K562 (cell line): ENCODE data around the gene DEFB113. TPM values are rescaled to one million over a fixed set of nuclear protein-coding genes. Genes with fewer than 3 reads are reported as not detected.

Experiments used
- BCLAF1 ChIP-seq, 2 experiments: fragments of 450-650 bp in 1 of 2; IDR thresholded peaks; 2 replicates each; pipeline ENCODE4 v1.6.1; 2011 to 2017; ENCODE audit warnings: low read depth in 2 of 2, antibody characterized with exemption in 1 of 2, borderline replicate concordance in 1 of 2, low read length in 1 of 2, mild to moderate bottlenecking in 1 of 2, mixed read lengths in 1 of 2; ENCODE audit not compliant: control insufficient read depth in 1 of 2
- GABPB1 ChIP-seq: sonication (generic); formaldehyde crosslinking; IDR thresholded peaks from 2 replicates; pipeline ENCODE4 v1.8.0; 2022; ENCODE audit warnings: mild to moderate bottlenecking, missing genetic modification reagents
- HNRNPLL ChIP-seq: fragments of 200-400 bp; formaldehyde crosslinking; IDR thresholded peaks from 2 replicates; pipeline ENCODE4 v1.6.1; 2017; ENCODE audit warnings: low read length, low read depth, mild to moderate bottlenecking; ENCODE audit not compliant: poor library complexity, severe bottlenecking
- KLF16 ChIP-seq: IDR thresholded peaks from 2 replicates; pipeline ENCODE4 v1.6.1; 2016; ENCODE audit warnings: antibody characterized with exemption
- MTF1 ChIP-seq: fragments of 250-450 bp; sonication (Bioruptor Pico); IDR thresholded peaks from 2 replicates; pipeline ENCODE4 v1.9.0; 2021; ENCODE audit warnings: moderate library complexity, mild to moderate bottlenecking, inconsistent platforms, borderline replicate concordance
- PRMT5 ChIP-seq: sonication (generic); formaldehyde crosslinking; IDR thresholded peaks from 2 replicates; pipeline ENCODE4 v1.5.0; 2020; ENCODE audit warnings: missing genetic modification reagents
- SMARCB1 ChIP-seq: IDR thresholded peaks from 2 replicates; pipeline ENCODE4 v1.6.1; 2011; ENCODE audit warnings: improper control_type of control experiment, low read depth; ENCODE audit not compliant: insufficient read length
- SMC3 ChIP-seq: conservative IDR thresholded peaks from 2 replicates; pipeline ENCODE4 v1.6.1; 2011; ENCODE audit warnings: low read depth, low read length, improper control_type of control experiment; ENCODE audit not compliant: insufficient read depth
- SREBF1 ChIP-seq: fragments of 150-350 bp; IDR thresholded peaks from 2 replicates; pipeline ENCODE4 v1.6.1; 2014; ENCODE audit warnings: antibody characterized with exemption, low read depth, low read length, borderline replicate concordance
- TBP ChIP-seq: optimal IDR thresholded peaks from 2 replicates; pipeline ENCODE3; 2011; ENCODE audit warnings: low read depth, low read length, improper control_type of control experiment
- ZBTB7A ChIP-seq: IDR thresholded peaks from 2 replicates; pipeline ENCODE4 v1.6.1; 2011; ENCODE audit warnings: low read depth, mild to moderate bottlenecking, low read length, moderate library complexity, borderline replicate concordance; ENCODE audit not compliant: control insufficient read depth
- ZEB2 ChIP-seq: fragments of 450-650 bp; IDR thresholded peaks from 2 replicates; pipeline ENCODE4 v1.6.1; 2016
- ZFX ChIP-seq: sonication (generic); formaldehyde crosslinking; IDR thresholded peaks from 2 replicates; pipeline ENCODE4 v1.8.0; 2022; ENCODE audit warnings: mild to moderate bottlenecking, missing genetic modification reagents, moderate library complexity
- ZKSCAN8 ChIP-seq: fragments of 200-800 bp; sonication (Bioruptor generic); IDR thresholded peaks from 2 replicates; pipeline ENCODE4 v1.6.1; 2016; ENCODE audit warnings: missing genetic modification characterization, missing compliant biosample characterization
- ZNF212 ChIP-seq: fragments of 450-650 bp; formaldehyde crosslinking; IDR thresholded peaks from 2 replicates; pipeline ENCODE4 v1.4.0; 2020; ENCODE audit warnings: mild to moderate bottlenecking
- polyA plus RNA-seq, 8 experiments: library from polyadenylated mRNA; depleted of rRNA in 4 of 8; stranded (reverse) in 5 of 8; unstranded in 3 of 8; fragments of >200 nt; fragmentation: Nextera tagmentation in 2 of 8; fragmentation: Illumina TruSeq in 1 of 8; extraction: Ambion mirVana in 2 of 8; extraction: Trizol in 1 of 8; gene quantifications; 2 replicates each; pipeline versions ENCODE4 v1.2.1 to v1.2.3, GENCODE V29; 2011 to 2014; ENCODE audit warnings: inconsistent platforms in 1 of 8, missing spikeins in 1 of 8
- total RNA-seq, 7 experiments: library from RNA; depleted of rRNA in 6 of 7; stranded (reverse); fragments of >200 nt in 6 of 7; fragmentation: Illumina TruSeq in 2 of 7; extraction: Trizol in 2 of 7; gene quantifications; 2 replicates each; pipeline versions ENCODE4 v1.2.1 to v1.2.3, GENCODE V29; 2011 to 2021; ENCODE audit warnings: low replicate concordance in 1 of 7
- TF ChIP-seq, protein P1 (sequence below), 2 experiments: fragments of 450-650 bp; formaldehyde crosslinking in 1 of 2; IDR thresholded peaks; 2 replicates each; pipeline versions ENCODE4 v1.4.0 to v1.6.1; 2014 to 2020; ENCODE audit warnings: mild to moderate bottlenecking in 2 of 2, borderline replicate concordance in 1 of 2, low read depth in 1 of 2

The DEFB113 gene
- total and polyA plus RNA-seq, 9 of the 15 experiments (the other 6 are each of a cell fraction or from before 2014, with no cell fraction given): not detected

DNA sequence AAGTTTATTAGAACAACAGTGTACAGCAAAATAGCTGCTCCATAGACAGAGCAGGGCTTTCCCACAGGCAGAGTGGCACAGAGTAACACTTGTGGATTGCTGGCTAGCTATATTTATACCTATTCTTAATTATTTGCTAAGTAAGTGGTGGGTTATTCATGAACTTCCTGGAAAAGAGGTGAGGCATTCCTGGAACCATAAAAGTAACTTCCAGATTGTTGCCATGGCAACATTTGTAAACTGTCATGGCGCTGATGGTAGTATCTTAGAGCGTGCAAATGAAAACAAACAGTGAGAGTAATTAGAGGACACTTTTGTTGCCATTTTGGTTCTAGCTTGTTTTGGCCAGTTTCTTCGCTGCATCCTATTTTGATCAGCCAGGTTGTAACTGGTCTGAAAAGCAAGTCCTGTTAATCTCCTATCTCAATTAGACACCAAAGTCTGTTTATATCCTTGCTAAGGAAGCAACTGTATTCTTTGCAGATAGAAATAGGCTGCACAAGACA lies 29.4 kb downstream of the DEFB113 start (continued):
- TF ChIP-seq, protein P1, sequence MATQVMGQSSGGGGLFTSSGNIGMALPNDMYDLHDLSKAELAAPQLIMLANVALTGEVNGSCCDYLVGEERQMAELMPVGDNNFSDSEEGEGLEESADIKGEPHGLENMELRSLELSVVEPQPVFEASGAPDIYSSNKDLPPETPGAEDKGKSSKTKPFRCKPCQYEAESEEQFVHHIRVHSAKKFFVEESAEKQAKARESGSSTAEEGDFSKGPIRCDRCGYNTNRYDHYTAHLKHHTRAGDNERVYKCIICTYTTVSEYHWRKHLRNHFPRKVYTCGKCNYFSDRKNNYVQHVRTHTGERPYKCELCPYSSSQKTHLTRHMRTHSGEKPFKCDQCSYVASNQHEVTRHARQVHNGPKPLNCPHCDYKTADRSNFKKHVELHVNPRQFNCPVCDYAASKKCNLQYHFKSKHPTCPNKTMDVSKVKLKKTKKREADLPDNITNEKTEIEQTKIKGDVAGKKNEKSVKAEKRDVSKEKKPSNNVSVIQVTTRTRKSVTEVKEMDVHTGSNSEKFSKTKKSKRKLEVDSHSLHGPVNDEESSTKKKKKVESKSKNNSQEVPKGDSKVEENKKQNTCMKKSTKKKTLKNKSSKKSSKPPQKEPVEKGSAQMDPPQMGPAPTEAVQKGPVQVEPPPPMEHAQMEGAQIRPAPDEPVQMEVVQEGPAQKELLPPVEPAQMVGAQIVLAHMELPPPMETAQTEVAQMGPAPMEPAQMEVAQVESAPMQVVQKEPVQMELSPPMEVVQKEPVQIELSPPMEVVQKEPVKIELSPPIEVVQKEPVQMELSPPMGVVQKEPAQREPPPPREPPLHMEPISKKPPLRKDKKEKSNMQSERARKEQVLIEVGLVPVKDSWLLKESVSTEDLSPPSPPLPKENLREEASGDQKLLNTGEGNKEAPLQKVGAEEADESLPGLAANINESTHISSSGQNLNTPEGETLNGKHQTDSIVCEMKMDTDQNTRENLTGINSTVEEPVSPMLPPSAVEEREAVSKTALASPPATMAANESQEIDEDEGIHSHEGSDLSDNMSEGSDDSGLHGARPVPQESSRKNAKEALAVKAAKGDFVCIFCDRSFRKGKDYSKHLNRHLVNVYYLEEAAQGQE (IDR thresholded peaks at IDR 0.05; ENCODE audit: borderline replicate concordance): peak; percentile 96
- TF ChIP-seq, protein P1 (CRISPR knock-in tag; IDR thresholded peaks at IDR 0.05; ENCODE audit: low read depth): no peak
- TF ChIP-seq BCLAF1 (IDR thresholded peaks at IDR 0.05; ENCODE audit: borderline replicate concordance in 1 of 2, control insufficient read depth in 1 of 2, low read depth in 2 of 2, low read length in 1 of 2): 0 out of 4 replicates have a peak, but pooled peaks of 1 of the 2 experiments have one; percentile 44
- no peak for TF ChIP-seq SMC3
- TF ChIP-seq ZFX (CRISPR knock-in tag): no peak; the same call in 1 of the 2 replicates
- no peak for TF ChIP-seq ZNF212 (CRISPR knock-in tag)
- no peak for TF ChIP-seq TBP
- TF ChIP-seq HNRNPLL: no peak
- no peak for TF ChIP-seq SMARCB1
- no peak for TF ChIP-seq ZBTB7A
- no peak for TF ChIP-seq MTF1 (CRISPR knock-in tag)
- no peak for TF ChIP-seq SREBF1
- peak; percentile 60; the same call in 1 of the 2 replicates for TF ChIP-seq KLF16
- TF ChIP-seq ZEB2: peak; percentile 42; the same call in 1 of the 2 replicates
- peak; percentile 55; the same call in 1 of the 2 replicates for TF ChIP-seq ZKSCAN8
- peak; percentile 38; the same call in 1 of the 2 replicates for TF ChIP-seq GABPB1 (CRISPR knock-in tag)
- TF ChIP-seq PRMT5 (CRISPR knock-in tag): no peak
